CD4-positive, alpha-beta T cell treated with Interleukin-4 for 1 hour (primary cell): ENCODE measurements around the gene SLC7A6OS.
"Not testable (repeated sequence)": the region's sequence is repeated elsewhere in the genome, so short reads cannot be mapped to it uniquely, and the experiment has no call there.

Experiments
- DNase-seq, 2 donors: peaks; one replicate each; pipeline ENCODE4 v3.0.0-alpha.2; 2020 to 2022

Gene SLC7A6OS

GRCh38 chr16:68297908-68298307, 12.8 kb downstream of the SLC7A6OS start:
- DNase-seq = no peak

DNA sequence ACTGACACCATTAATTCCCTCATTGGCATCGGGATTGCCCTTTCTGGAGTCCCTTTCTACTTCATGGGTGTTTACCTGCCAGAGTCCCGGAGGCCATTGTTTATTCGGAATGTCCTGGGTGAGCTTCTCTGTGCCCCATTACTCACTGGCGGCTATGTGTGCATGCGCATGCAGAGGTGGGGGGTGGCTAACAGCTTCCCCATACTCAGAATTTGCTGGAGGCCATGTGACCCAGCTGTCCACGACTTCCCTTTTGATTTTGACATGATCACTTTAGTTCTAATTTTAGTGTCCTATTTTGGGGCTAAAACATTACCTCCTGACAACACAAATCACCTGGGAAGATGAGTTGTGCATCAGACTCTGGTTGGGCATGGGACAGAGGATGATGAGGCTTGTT, 14.1 kb downstream of the SLC7A6OS start:
- no peak for DNase-seq

- no peak for DNase-seq
Observed at GRCh38 chr16:68296291-68296690, 14.5 kb downstream of the SLC7A6OS start.

GRCh38 chr16:68292425-68292824, 18.3 kb downstream of the SLC7A6OS start:
- no peak for DNase-seq

DNA sequence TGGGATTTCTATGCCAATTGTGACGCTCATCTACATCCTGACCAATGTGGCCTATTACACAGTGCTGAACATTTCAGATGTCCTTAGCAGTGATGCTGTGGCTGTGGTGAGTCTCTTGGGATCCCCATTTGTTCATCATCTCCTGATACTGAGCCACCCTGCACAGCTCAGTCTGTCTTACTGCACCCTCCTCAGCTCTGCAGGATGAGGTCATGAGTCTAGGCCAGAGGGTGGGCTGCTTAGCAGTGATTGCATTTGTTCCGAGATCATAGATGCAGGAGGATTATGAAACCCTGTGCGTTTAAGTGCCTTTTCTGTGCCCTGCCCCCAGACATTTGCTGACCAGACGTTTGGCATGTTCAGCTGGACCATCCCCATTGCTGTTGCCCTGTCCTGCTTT, 19.5 kb downstream of the SLC7A6OS start:
- DNase-seq = no peak

GRCh38 chr16:68290450-68290849, 20.3 kb downstream of the SLC7A6OS start:
- no peak for DNase-seq

- DNase-seq = peak; percentile 68 to 71
Observed at GRCh38 chr16:68289621-68290329, 21.0 kb downstream of the SLC7A6OS start.

DNA sequence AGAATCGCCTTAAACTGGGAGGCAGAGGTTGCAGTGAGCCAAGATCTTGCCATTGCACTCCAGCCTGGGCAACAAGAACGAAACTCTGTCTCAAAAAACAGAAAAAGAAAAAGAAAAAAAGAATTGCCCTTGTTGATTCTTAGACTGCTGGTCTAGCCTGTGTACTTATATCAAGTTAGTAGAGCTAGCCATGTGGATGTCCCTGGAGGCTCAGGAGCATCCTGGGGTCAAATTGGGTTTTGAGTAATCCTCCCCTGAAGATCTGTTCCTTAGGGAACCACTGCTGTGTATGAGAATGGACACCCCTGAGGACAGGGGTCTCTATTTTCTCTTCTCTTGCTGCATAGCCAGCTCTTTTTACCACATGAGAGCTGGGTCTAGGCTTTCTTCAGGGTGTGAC, 21.5 kb downstream of the SLC7A6OS start:
- no peak for DNase-seq

DNA sequence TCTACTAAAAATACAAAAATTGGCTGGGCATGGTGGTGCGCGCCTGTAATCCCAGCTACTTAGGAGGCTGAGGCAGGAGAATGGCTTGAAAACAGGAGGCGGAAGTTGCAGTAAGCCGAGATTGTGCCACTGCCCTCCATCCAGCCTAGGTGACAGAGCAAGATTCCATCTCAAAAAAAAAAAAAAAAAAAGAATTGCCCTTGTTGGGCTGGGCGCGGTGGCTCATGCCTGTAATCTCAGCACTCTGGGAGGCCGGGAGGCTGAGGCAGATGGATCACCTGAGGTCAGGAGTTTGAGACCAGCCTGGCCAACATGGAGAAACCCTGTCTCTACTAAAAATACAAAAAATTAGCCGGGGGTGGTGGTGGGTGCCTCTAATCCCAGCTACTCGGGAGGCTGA, 21.9 kb downstream of the SLC7A6OS start:
- not testable (repeated sequence) for DNase-seq

DNA sequence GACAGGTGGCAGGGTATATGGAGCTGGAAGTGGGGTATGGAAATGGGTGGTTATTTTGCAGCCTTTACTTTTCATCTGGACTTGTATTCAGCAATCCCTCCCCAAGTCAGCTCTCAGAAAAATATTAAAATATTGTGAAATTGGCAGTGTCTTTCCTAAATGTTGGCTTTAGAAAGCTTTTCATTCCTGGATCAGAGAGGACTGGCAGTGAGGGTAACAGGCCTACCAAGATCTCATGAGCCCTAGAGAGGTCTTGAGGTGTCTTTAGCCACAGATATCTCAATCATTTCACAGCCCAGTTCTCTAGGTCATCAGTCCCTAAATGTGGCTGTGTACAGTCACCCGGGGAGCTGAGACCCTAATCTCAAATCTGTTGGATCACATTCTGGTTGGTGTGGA, 22.5 kb downstream of the SLC7A6OS start:
- DNase-seq = no peak

GRCh38 chr16:68287276-68288251, 23.2 kb downstream of the SLC7A6OS start:
- peak; percentile 50 to 65 for DNase-seq

DNA sequence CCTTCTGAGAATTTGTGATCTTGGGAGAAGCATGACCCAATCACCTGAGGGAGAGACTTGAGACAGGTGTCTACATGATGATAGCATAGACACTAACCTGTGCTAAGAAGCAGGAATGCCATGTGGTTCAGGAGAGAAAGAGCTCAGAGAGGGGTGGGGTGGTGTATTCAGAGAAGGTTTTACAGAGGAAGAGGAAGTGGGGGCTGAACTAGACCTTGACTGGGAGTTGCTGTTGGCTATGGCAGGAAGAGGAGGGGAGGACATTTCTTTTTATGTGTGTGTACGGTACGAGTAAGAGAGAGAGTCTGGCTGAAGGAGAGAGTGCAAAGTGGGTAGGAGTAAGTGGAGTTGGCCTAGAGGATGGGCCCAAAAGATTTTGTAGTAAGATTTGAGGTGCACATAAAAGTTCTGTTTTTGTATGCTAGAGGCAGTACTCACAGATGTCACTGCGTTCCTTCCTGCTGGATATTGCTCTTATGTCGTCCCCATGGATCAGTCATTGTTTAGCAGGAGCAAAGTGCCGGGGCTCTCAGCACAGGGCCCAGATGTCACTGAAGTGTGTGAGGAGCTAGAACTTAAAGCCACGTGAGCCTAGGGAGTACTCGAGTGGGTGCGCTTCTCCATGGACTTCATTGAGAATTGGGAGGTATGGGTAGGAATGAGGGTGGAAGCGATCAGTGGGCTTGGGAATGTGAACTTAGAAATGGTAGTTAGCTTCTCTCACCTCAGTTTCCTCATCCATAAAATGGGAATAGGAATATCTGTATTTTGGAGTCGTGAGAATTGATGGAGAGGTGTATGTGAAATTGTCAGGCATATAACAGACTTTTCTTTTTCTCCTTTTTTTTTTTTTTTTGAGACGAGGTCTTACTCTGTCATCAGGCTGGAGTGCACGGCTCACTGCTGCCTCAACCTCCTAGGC, 24.3 kb downstream of the SLC7A6OS start:
- peak; percentile 29 to 67 for DNase-seq

GRCh38 chr16:68285683-68286082, 25.1 kb downstream of the SLC7A6OS start:
- DNase-seq = no peak

- DNase-seq = peak in 1 of 2 donors; percentile 55
Observed at GRCh38 chr16:68284847-68285246, 25.9 kb downstream of the SLC7A6OS start.

DNA sequence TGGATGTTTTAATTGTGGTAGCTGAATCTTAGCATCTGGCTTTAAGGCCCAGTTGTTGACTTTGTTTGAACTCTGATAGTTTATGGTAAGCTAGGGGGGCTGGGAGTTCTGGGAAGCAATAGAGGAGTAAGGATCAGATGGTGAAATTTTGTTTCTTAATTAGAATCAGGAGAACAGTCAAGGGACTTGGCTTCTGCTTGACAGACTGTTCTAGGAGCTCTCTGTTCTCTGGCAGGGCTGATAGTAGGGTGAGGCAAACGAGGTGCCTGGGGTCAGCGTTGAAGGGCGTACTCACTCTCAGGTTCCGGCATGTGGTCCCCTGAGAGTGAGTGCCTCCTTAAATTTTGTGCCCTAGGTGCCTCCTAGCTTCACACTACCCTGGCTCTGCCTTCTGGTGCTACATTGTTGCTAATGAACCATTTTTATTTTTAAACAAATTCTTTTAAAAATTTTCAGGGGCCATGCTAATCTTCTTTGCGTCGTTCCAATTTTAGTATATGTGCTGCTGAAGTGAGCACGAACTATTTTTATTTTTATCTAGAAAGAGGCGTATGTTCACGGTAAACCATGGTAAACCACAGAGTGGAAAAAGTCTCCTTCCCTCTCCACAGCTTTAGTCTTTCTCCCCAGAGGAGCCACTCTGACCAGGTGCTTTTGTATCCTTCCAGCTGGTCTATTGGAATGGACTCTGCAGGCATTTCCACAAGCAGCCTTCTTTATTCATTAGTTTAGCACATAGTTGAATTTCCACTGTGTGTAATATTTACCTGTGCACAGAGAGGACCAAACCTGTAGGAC, 26.7 kb downstream of the SLC7A6OS start:
- DNase-seq = peak in 1 of 2 donors; percentile 38

DNA sequence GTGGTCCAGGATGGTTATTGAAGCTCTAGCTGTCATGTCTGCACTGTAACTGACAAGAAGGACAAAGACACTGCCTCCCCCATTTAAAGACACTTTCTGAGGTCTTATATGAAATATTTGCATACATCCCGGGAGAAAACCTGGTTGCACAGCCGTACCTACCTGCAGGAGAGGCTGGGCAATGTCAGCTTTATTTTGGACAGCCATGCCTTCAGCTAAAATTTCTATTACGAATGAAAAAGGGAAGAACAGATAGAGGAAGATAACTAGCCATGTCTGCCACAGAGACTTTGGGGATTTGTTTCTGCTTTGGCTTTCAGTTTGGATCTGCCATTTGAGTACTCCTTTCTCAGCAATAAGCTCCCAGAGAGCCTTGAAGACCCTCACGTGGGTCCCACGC, 27.4 kb downstream of the SLC7A6OS start:
- no peak for DNase-seq

DNA sequence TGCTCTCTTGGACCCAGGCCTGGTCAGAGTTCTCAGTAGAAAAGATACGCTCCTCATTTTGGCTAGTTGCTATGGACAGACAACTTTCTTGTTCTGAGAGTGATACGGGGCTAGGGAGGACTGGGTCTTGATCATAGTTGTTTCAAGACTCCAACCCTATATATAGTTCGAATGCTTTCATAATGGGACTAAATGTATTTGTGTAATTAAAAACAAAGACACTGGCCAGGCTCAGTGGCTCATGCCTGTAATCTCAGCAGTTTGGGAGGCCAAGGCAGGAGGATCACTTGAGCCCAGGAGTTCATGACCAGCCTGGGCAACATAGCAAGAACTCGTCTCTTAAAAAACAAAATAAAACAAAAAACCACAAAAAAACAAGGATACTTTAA, 28.7 kb downstream of the SLC7A6OS start:
- no peak for DNase-seq

- peak in 1 of 2 donors; percentile 44 for DNase-seq
Observed at GRCh38 chr16:68281368-68282063, 29.2 kb downstream of the SLC7A6OS start.

DNA sequence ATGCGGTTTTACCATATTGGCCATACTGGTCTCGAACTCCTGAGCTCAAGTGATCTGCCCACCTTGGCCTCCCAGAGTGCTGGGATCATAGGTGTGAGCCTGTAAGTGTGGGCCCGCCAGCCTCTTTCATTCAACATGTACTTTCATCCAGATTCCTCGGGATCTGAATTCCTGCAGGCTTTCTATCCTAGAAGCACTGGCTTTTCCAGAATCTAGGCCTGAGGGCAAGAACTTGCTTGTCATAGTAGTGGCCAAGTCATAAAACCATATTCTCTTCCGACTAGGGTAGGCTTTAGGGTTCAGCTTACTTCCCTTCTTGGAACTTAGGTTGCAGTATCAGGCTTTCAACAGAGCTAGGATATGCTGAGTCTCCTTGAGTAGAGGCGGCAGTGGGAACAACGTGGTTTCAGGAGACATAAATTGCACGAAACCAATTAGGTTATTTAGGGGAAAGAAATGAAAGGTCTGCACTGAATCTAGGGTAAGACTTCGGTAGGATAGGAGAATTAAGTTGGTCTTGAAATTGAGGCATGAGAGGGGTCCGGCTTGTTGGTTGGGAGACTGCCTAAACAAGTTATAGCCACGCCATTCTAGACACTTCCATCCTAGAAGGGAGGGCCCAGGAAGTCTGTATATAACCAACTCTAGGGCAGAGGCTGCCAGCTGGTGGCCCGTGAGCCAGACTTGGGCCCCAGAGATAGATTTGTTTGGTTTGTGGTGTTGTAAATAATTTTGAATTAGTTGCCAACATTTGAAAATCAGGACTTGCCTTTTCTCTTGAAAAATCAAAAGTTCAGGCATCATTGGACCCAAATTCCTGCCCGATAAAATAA, 30.8 kb downstream of the SLC7A6OS start:
- no peak for DNase-seq

GRCh38 chr16:68276223-68276622, 34.5 kb downstream of the SLC7A6OS start:
- no peak for DNase-seq
